ENCODE results near the gene PIM3. TPM values are rescaled to one million over a fixed set of nuclear protein-coding genes. Genes with fewer than 3 reads are reported as not detected.
A peak's percentile ranks its signal among the peaks of the same experiment; 100 is the strongest.

Gene PIM3
- total and polyA plus RNA-seq, 2 of the 8 experiments (the other 6 are each of a cell fraction or from before 2014, with no cell fraction given): 22.6 to 30.0 TPM

DNA sequence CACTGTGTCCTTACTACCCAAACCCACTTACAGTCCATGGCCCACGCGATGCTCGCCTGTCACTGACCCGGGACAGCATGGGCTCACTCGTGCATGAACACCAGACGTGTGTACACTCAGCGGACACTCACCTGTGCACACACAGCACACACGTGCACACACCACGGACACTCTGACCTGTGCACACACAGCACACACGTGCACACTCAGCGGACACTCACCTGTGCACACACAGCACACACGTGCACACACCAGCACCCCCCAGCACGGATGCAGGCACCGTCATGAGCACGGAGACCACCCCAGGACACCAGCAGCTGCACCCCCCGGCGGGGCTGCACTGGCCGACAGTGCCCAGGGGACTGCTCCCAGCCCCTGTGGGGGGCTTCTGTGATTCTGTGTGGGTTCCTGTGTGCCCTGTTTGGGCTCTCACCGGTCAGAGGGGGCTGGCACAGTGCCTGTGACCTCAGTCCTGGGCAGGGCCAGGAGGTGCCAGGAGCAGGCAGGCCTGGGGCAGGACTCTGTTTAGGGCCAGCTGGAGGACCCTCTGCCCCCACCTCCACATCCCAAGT, 21.9 kb upstream of the PIM3 start:
- H2BK15ac ChIP-seq (ENCODE audit: low read length): no peak overlapping the region
- no peak overlapping the region for H3K9ac ChIP-seq (replicated peaks in 1 of 4; ENCODE audit: extremely low read depth in 1 of 4, low read depth in 3 of 4, low read length in 3 of 4)
- peaks cover 11% of the 10 kb centered on the region; the same call in 1 of the 2 replicates for H3K23me2 ChIP-seq (ENCODE audit: low read depth, low read length)
- DNase-seq (ENCODE audit: low read depth in 1 of 2, low spot score in 2 of 2) (no peak), FAIRE-seq (no peak)
- H3K56ac ChIP-seq (replicated peaks; ENCODE audit: insufficient read length, low read depth, low read length): no peak overlapping the region
- CTCF ChIA-PET (ENCODE audit: partially characterized antibody): interaction anchor here (0.8 to 2.1 kb wide), 5 partner anchors 17 to 121 kb away, joined by 3 to 6 read pairs (median 3); no protein-coding TSS in a partner anchor
- peak overlapping the region; percentile 92 for H3K23ac ChIP-seq (ENCODE audit: insufficient read length)
- no peaks in the 10 kb centered on the region for H3K36me3 ChIP-seq (ENCODE audit: control insufficient read depth in 2 of 4, insufficient read depth in 4 of 4, low read length in 3 of 4)
- H3K27ac ChIP-seq (ENCODE audit: low read depth, low read length): no peak overlapping the region
- peaks cover 0 to 3% of the 10 kb centered on the region in 2 experiments for H4K20me1 ChIP-seq (replicated peaks in 1 of 2; ENCODE audit: control insufficient read depth in 1 of 2, insufficient read depth in 2 of 2, low read length in 2 of 2)
- peak overlapping the region; percentile 91 for H4K91ac ChIP-seq (replicated peaks; ENCODE audit: insufficient read length, low read length)
- H2BK20ac ChIP-seq (ENCODE audit: low read length): no peak overlapping the region
- peak overlapping the region; percentile 53 for H3K4ac ChIP-seq (replicated peaks; ENCODE audit: insufficient read length, low read depth, low read length)
- H2BK5ac ChIP-seq (ENCODE audit: low read depth, low read length): peak overlapping the region; percentile 75
- H2AK5ac ChIP-seq (ENCODE audit: low read depth, low read length): 0 out of 2 replicates have a peak overlapping the region, but pooled peaks have one; percentile 82
- H2BK120ac ChIP-seq (replicated peaks; ENCODE audit: low read depth, low read length): no peak overlapping the region
- H3K27me3 ChIP-seq (replicated peaks in 1 of 4; ENCODE audit: control insufficient read depth in 3 of 4, extremely low read depth in 1 of 4, insufficient read depth in 3 of 4, low read length in 3 of 4): no peaks in the 10 kb centered on the region; a peak in 1 of 7 replicates
- no peaks in the 10 kb centered on the region for H3K79me1 ChIP-seq (ENCODE audit: low read depth, low read length)
- H3K18ac ChIP-seq (ENCODE audit: extremely low read depth, low read length): peak overlapping the region; percentile 48; the same call in 1 of the 2 replicates
- no peak overlapping the region; the same call in 1 of the 2 replicates for H4K8ac ChIP-seq (ENCODE audit: extremely low read depth, insufficient read depth, low read length)
- H3K4me2 ChIP-seq (ENCODE audit: insufficient read depth in 1 of 2, low read depth in 2 of 2, low read length in 2 of 2): no peak overlapping the region
- TF ChIP-seq GTF2F1 (IDR thresholded peaks at IDR 0.05; ENCODE audit: borderline replicate concordance, low read depth, low read length): no peak
- H3K9me3 ChIP-seq (ENCODE audit: insufficient read depth in 2 of 2, low read depth in 1 of 2, low read length in 1 of 2): no peaks in the 10 kb centered on the region
- no peak overlapping the region for H4K5ac ChIP-seq (ENCODE audit: insufficient read length, low read depth, low read length)
- peak overlapping the region; percentile 87; the same call in 1 of the 2 replicates for H2BK12ac ChIP-seq (ENCODE audit: low read depth, low read length)
- WGBS, 2 experiments (ENCODE audit: extremely low coverage in 1 of 2, insufficient coverage in 1 of 2, insufficient read length in 1 of 2, insufficient replicate concordance in 2 of 2, low coverage in 1 of 2, low lambda C conversion rate in 2 of 2, missing lambda C conversion rate in 1 of 2): 94% methylated on average over 19 of the region's 19 CpGs; no CpG with 5 or more reads in 1 of the 2 experiments
- H2AFZ ChIP-seq (ENCODE audit: low read length): no peak overlapping the region
- H3K14ac ChIP-seq (ENCODE audit: insufficient read length): no peak overlapping the region
- H3K79me2 ChIP-seq (ENCODE audit: control insufficient read depth in 1 of 2, insufficient read depth in 2 of 2, low read length in 2 of 2): no peaks in the 10 kb centered on the region
- no peak overlapping the region for H3K4me3 ChIP-seq (ENCODE audit: extremely low read depth in 1 of 4, insufficient read depth in 2 of 4, low read depth in 3 of 4, low read length in 4 of 4)
- peaks cover 5 to 21% (median 11%) of the 10 kb centered on the region in 4 experiments for H3K4me1 ChIP-seq (replicated peaks in 1 of 4; ENCODE audit: control insufficient read depth in 3 of 4, insufficient read depth in 4 of 4, low read length in 3 of 4)
- POLR2A ChIA-PET (ENCODE audit: partially characterized antibody): interaction anchor here (1.3 kb wide), 2 partner anchors 13 to 15 kb away, joined by 3 read pairs; no protein-coding TSS in a partner anchor

Data from H1 (cell line).